HepG2 (cell line): ENCODE results near the gene KLHL11. TPM values are rescaled to one million over a fixed set of nuclear protein-coding genes. Genes with fewer than 3 reads are reported as not detected.

ENCODE experiments used
- AKAP8 ChIP-seq: sonication (generic); formaldehyde crosslinking; IDR thresholded peaks from 2 replicates; pipeline ENCODE4 v1.5.1; 2020; ENCODE audit warnings: mild to moderate bottlenecking, missing genetic modification reagents
- EP300 ChIP-seq, 3 experiments: sonication (generic) in 1 of 3; formaldehyde crosslinking in 1 of 3; IDR thresholded peaks; 2 replicates each; pipeline versions ENCODE4 v1.5.1 to v1.6.1; 2011 to 2020; ENCODE audit warnings: low read depth in 2 of 3, low read length in 2 of 3, borderline replicate concordance in 1 of 3, improper control_type of control experiment in 1 of 3, mild to moderate bottlenecking in 1 of 3, missing genetic modification reagents in 1 of 3, moderate library complexity in 1 of 3
- ETV6 ChIP-seq: sonication (generic); formaldehyde crosslinking; conservative IDR thresholded peaks from 2 replicates; pipeline ENCODE4 v1.4.0; 2020; ENCODE audit warnings: missing genetic modification reagents
- FOXA1 ChIP-seq, 2 experiments: fragments of 450-650 bp in 1 of 2; sonication (generic) in 1 of 2; formaldehyde crosslinking in 1 of 2; IDR thresholded peaks; 2 replicates each; pipeline versions ENCODE4 v1.4.0 to v1.6.1; 2016 to 2020; ENCODE audit warnings: missing genetic modification reagents in 1 of 2
- JUNB ChIP-seq: sonication (generic); formaldehyde crosslinking; IDR thresholded peaks from 2 replicates; pipeline ENCODE4 v1.8.0; 2022; ENCODE audit warnings: missing genetic modification reagents, mild to moderate bottlenecking, borderline replicate concordance
- KDM2A ChIP-seq: sonication (generic); formaldehyde crosslinking; IDR thresholded peaks from 2 replicates; pipeline ENCODE4 v1.4.0; 2020; ENCODE audit warnings: low read depth, missing genetic modification reagents, borderline replicate concordance
- KLF13 ChIP-seq: sonication (generic); formaldehyde crosslinking; IDR thresholded peaks from 2 replicates; pipeline ENCODE4 v1.4.0; 2020; ENCODE audit warnings: mild to moderate bottlenecking, missing genetic modification reagents
- MEIS2 ChIP-seq: sonication (generic); formaldehyde crosslinking; IDR thresholded peaks from 2 replicates; pipeline ENCODE4 v1.9.0; 2021; ENCODE audit warnings: mild to moderate bottlenecking, missing genetic modification reagents
- MZF1 ChIP-seq: sonication (generic); formaldehyde crosslinking; IDR thresholded peaks from 2 replicates; pipeline ENCODE4 v1.8.1; 2023; ENCODE audit warnings: mild to moderate bottlenecking, missing genetic modification reagents, borderline replicate concordance
- STAT6 ChIP-seq: sonication (generic); formaldehyde crosslinking; IDR thresholded peaks from 2 replicates; pipeline ENCODE4 v1.4.0; 2020; ENCODE audit warnings: missing genetic modification reagents, mild to moderate bottlenecking, borderline replicate concordance
- TCF12 ChIP-seq, 2 experiments: fragments of 450-650 bp in 1 of 2; sonication (generic) in 1 of 2; formaldehyde crosslinking in 1 of 2; IDR thresholded peaks; 2 replicates each; pipeline versions ENCODE4 v1.6.1 to v1.8.0; 2017 to 2022; ENCODE audit warnings: antibody characterized with exemption in 1 of 2, mild to moderate bottlenecking in 1 of 2, missing genetic modification reagents in 1 of 2, moderate library complexity in 1 of 2
- ZBTB20 ChIP-seq: sonication (generic); formaldehyde crosslinking; IDR thresholded peaks from 2 replicates; pipeline ENCODE4 v1.8.1; 2023; ENCODE audit warnings: missing genetic modification reagents, low read depth, mild to moderate bottlenecking, borderline replicate concordance
- ZBTB37 ChIP-seq: sonication (generic); formaldehyde crosslinking; IDR thresholded peaks from 2 replicates; pipeline ENCODE4 v1.4.0; 2020; ENCODE audit warnings: mild to moderate bottlenecking, missing genetic modification reagents
- ZC3H13 ChIP-seq: sonication (generic); formaldehyde crosslinking; IDR thresholded peaks from 2 replicates; pipeline ENCODE4 v1.8.1; 2023; ENCODE audit warnings: mild to moderate bottlenecking, missing genetic modification reagents, moderate library complexity
- ZNF10 ChIP-seq: sonication (generic); formaldehyde crosslinking; IDR thresholded peaks from 2 replicates; pipeline ENCODE4 v1.4.0; 2020; ENCODE audit warnings: mild to moderate bottlenecking, low read depth, missing genetic modification reagents, borderline replicate concordance
- ZNF550 ChIP-seq: sonication (generic); formaldehyde crosslinking; IDR thresholded peaks from 2 replicates; pipeline ENCODE4 v1.4.0; 2020; ENCODE audit warnings: mild to moderate bottlenecking, missing genetic modification reagents, borderline replicate concordance
- polyA plus RNA-seq, 8 experiments: library from polyadenylated mRNA; depleted of rRNA in 3 of 8; stranded (reverse) in 7 of 8; unstranded in 1 of 8; fragments of >200 nt; fragmentation: Illumina TruSeq in 4 of 8; extraction: Trizol in 4 of 8; gene quantifications; 2 replicates each; pipeline versions ENCODE4 v1.2.1 to v1.2.3, GENCODE V29; 2011 to 2016; ENCODE audit warnings: low read depth in 4 of 8, missing spikeins in 1 of 8, mixed read lengths in 1 of 8; ENCODE audit not compliant: insufficient read depth in 1 of 8
- total RNA-seq, 5 experiments: library from RNA; depleted of rRNA; stranded (reverse); fragments of >200 nt; fragmentation: Illumina TruSeq; extraction: Trizol; gene quantifications; 2 replicates each; pipeline ENCODE4 v1.2.3, GENCODE V29; 2016; ENCODE audit warnings: low read depth in 1 of 5
- TF ChIP-seq, protein P1 (sequence below): sonication (generic); formaldehyde crosslinking; IDR thresholded peaks from 2 replicates; pipeline ENCODE4 v1.4.0; 2020; ENCODE audit warnings: mild to moderate bottlenecking, missing genetic modification reagents
- TF ChIP-seq, protein P2 (sequence below): IDR thresholded peaks from 2 replicates; pipeline ENCODE4 v1.6.1; 2016; ENCODE audit warnings: missing compliant biosample characterization, missing genetic modification reagents, borderline replicate concordance

The KLHL11 gene
- total and polyA plus RNA-seq, 2 of the 13 experiments (the other 11 are each of a cell fraction or from before 2014, with no cell fraction given): 7.7 to 27.5 TPM

DNA sequence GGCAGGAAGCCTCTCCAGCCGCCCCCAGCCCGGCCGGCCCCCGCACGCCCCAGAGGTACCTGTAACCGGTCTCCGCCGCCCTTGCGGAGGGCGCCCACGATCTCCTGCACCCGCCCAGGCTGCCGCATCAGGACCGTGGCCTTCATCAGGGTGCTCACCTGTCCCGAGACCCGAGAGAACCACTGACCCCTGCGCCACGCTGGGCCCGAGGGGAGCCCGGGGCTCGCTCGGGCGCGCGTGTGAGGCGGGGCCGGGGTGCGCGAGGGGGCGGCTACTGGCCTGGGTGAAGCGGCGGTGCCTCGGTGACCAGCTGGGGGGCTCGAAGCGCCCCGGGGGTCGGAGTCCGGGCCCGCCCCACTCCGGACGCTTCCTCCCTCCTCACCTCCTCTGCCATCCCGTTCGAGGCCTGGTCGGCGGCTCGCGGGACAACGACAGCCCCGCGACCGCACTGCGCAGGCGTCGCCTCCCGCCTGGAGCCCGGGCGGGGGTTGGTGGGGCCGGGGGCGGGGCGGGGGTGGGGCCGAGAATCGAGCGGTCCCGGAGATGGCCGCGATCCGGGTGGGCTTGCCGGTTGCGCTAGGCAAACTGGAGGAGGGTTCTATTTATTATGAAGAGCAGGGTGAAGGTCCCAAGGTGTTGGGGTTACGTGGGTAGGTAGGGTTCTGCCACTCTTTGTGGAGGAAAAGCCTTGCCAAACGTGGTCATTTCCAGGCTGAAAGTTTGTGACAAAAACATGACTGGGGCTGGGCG is 29.2 kb downstream of the KLHL11 start, which contains the start of gene NT5C3B (continued):
- TF ChIP-seq AKAP8 (CRISPR knock-in tag) (peak; percentile 78; the same call in 1 of the 2 replicates), JUNB (no peak), ZNF10 (no peak), ZC3H13 (0 out of 2 replicates have a peak, but pooled peaks have one; percentile 49), TCF12 (IDR thresholded peaks at IDR 0.05) (no peak), TCF12 (CRISPR knock-in tag; IDR thresholded peaks at IDR 0.05) (peak; percentile 67; the same call in 1 of the 2 replicates), ETV6 (CRISPR knock-in tag) (peak; percentile 69; the same call in 1 of the 2 replicates), MEIS2 (CRISPR knock-in tag) (no peak; the same call in 1 of the 2 replicates), EP300 (IDR thresholded peaks at IDR 0.05; ENCODE audit: low read depth in 2 of 2, low read length in 2 of 2) (no peak), EP300 (CRISPR knock-in tag; IDR thresholded peaks at IDR 0.05; ENCODE audit: borderline replicate concordance) (no peak), ZBTB20 (CRISPR knock-in tag) (peak; percentile 42; the same call in 1 of the 2 replicates), KDM2A (CRISPR knock-in tag) (no peak), MZF1 (CRISPR knock-in tag) (no peak), ZNF550 (no peak), ZBTB37 (no peak), FOXA1 (IDR thresholded peaks at IDR 0.05) (no peak), FOXA1 (CRISPR knock-in tag; IDR thresholded peaks at IDR 0.05) (no peak), KLF13 (0 out of 2 replicates have a peak, but pooled peaks have one; percentile 54), STAT6 (CRISPR knock-in tag) (no peak)
- TF ChIP-seq, protein P1, sequence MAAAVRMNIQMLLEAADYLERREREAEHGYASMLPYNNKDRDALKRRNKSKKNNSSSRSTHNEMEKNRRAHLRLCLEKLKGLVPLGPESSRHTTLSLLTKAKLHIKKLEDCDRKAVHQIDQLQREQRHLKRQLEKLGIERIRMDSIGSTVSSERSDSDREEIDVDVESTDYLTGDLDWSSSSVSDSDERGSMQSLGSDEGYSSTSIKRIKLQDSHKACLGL (CRISPR knock-in tag): peak; percentile 84
- TF ChIP-seq, protein P2, sequence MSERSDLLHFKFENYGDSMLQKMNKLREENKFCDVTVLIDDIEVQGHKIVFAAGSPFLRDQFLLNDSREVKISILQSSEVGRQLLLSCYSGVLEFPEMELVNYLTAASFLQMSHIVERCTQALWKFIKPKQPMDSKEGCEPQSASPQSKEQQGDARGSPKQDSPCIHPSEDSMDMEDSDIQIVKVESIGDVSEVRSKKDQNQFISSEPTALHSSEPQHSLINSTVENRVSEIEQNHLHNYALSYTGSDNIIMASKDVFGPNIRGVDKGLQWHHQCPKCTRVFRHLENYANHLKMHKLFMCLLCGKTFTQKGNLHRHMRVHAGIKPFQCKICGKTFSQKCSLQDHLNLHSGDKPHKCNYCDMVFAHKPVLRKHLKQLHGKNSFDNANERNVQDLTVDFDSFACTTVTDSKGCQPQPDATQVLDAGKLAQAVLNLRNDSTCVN: 0 out of 2 replicates have a peak, but pooled peaks have one; percentile 0
